ENCODE data around the gene DHH.

DNA sequence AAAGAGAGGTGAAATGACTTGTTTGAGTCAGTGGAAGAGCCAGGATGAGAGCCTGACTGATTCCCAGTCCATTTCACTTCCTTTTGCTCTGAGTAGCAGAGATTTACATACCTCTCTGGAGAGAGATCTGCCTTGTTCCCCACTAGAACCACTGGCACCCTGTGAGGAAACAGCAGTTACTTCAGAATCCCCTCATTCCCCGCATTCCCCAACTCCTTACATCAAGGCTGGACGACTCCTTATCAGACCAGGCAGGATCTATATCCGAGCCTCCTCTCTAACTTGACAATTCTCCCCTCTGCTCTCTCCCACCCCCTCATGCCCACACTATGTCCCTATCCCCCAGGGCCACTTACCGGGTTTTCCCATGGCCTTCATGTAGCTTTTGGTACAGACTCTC, 28.5 kb downstream of the DHH start:
- TF ChIP-seq NR2C2 (CRISPR knock-in tag; IDR thresholded peaks at IDR 0.05) = no peak
- TF ChIP-seq EMX1 (CRISPR knock-in tag; IDR thresholded peaks at IDR 0.05) = no peak
- no peak for TF ChIP-seq GABPB1 (CRISPR knock-in tag; IDR thresholded peaks at IDR 0.05)
- TF ChIP-seq E2F1 (CRISPR knock-in tag; IDR thresholded peaks at IDR 0.05) = no peak
- no peak for TF ChIP-seq ZNF317 (CRISPR knock-in tag; IDR thresholded peaks at IDR 0.05; ENCODE audit: borderline replicate concordance, low read depth)
- no peak for TF ChIP-seq CTCF (IDR thresholded peaks at IDR 0.05)
- TF ChIP-seq ELF4 (CRISPR knock-in tag; IDR thresholded peaks at IDR 0.05; ENCODE audit: low read depth) = no peak
